Activated T-cell treated with anti-CD3 and anti-CD28 coated beads, Interleukin-2, amount 50 U/mL, for 1 hour (primary cell): ENCODE measurements around the gene SYNDIG1.

Experiments
- DNase-seq: peaks from one replicate; pipeline ENCODE4 v3.0.0-alpha.2; 2020

The SYNDIG1 gene

DNA sequence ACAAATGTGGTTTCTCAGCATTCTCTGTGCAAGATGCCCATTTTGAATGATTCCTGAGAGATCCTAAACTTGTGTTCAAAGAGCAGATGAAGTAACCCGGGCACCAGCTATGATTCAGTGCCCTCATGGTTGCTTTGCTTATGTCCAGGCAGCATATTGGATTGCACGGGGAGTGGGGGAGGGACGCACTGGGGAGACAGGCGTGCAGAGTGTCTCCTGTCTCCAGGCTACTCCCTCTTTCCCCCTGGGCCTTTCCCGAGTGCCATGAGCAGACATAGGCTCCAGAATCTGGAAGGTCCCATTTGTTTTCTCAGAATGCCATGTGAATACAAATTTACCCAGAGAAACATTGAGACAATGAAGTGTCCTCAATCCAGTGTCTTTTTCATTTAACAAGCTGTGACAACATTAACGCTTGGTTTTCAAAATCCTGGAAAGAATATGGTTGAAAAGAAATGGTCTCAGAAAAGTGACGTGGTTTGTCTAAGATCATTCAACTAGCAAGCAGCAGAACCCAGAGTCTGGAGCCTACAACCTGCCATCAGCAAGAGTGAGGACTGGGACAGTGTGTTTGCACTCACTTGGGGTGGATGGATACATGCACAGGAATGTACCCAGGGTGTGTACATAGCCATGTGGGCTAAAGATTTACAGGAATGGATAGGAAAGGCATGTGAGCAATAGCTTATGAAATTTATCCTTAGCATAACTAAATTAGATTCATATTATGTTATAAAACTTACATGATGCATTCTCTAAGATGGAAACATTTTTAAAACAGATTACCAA is 4.2 kb downstream of the SYNDIG1 start:
- DNase-seq = no peak

DNA sequence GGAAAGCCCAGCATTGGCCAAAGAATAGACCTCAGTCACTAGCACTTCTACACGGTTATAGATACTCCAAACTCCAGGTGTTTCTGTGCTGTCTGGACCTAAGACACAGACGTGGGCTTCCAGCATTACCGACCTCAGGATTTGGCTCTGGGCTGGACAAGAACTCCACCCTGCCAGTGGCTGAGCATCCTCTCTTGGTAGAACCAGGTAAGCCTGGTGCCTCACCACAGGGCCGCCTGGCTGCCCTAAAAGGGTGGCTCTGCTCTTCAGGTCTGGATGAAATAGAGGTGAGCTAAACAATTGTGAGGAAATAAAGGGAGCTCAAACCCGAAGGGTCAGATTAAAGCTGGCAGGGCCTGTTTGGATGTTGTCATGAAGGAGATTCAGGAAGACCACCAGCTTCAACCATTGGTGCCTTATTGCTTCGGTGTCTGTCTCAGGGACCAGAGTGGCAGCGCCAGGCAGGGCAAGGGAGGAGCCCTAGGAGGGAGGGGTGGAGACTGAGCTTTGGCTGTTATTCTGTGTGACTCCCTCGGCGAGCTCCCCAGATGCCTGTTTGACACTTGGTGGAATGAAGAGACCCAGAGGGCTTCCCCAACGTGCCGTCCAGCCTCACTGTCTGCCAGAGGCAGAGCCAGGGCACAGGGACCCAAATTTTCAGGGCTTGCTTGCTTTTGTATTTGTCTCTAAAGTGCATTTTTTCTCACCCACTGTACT is 8.6 kb downstream of the SYNDIG1 start:
- DNase-seq = no peak

DNA sequence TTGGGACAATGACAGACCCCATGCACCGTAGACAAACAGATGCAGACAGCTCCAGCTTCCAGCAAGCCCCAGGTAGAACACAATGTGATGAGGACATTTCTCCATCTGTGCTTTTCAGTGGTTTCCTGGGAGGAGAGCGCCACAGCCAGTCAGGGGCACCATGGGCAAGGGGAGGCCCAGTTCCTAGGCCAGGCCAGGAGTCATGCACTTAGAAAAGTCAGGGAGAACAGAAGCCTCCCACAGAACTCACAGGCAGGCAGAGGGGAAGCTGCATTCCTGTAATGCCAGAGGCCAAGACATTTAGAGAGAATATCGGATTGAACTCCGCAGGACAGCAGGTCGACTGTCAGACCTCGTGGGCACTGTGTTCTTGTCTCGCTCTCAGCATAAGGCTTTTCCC is 9.2 kb downstream of the SYNDIG1 start:
- no peak for DNase-seq

DNA sequence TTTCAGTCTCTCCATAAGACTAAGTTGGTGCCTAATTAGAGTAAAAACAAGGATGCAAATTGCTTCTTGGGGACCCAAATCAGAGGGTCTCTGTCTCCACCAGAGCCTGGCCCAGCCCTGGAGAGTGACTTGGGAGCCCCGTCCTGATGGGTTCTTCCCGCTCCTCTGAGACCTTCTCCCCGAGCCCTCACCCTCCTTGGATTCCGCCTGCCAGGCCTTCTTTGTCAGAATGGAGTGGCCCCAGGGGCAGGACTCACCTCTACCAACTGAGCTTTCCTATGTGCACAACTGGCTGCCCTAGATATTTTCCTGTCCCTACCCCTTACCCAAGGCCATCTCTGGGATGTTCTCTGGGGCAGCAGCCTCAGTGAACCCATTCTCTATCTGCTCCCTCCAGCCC is 9.7 kb downstream of the SYNDIG1 start:
- no peak for DNase-seq

DNA sequence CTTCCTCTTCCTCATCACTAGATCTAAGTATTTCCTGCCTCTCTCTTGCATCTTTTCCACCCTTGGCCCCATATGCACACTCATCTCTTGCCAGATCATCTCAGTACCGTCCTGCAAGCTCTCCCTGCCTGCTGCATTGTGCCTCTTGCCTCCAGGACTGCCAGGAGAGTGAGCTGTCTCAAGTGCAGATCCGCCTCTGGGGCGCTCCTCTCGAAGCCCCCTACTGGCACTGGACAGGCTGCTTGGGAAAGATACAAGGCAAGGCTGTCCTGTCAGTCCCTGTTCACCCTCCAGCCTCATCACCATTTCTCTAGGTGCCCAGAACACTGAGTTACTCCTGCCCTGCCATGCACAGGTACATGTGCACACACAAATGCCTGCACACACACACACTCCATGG is 10.2 kb downstream of the SYNDIG1 start:
- DNase-seq = no peak

DNA sequence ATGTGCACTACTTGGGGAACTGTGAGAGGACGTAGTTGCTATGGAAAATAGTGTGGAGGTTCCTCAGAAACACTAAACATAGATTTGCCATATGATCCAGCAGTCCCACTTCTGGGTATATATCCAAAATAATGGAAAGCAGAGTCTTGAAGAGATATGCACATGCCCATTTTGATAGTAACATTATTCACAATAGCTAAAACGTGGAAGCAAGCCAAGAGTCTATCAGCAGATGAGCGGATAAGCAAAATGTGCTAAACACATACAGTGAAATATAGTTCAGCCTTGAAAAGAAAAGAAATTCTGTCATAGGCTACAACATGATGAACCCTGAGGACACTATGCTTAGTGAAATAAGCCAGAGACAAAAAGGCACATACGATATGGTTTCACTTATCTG is 11.1 kb downstream of the SYNDIG1 start:
- no peak for DNase-seq

DNA sequence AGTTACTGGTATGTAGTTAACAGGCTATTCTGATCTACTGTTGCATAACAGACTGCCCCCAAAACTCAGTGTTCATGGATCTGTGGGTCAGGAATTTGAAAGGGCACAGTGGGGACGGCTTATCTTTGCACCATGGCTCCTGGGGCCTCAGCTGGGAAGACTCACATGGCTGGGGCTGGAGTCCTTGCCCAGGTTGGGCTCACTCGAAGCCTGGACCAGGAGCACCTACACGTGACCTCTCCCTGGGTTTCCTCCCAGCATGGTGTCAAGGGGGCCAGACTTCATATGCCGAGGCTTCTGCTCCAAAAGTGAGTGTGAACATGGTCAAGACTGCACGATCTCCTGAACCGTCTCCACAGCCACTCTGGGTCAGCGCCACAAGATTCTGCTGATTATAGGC is 11.7 kb downstream of the SYNDIG1 start:
- DNase-seq = no peak

DNA sequence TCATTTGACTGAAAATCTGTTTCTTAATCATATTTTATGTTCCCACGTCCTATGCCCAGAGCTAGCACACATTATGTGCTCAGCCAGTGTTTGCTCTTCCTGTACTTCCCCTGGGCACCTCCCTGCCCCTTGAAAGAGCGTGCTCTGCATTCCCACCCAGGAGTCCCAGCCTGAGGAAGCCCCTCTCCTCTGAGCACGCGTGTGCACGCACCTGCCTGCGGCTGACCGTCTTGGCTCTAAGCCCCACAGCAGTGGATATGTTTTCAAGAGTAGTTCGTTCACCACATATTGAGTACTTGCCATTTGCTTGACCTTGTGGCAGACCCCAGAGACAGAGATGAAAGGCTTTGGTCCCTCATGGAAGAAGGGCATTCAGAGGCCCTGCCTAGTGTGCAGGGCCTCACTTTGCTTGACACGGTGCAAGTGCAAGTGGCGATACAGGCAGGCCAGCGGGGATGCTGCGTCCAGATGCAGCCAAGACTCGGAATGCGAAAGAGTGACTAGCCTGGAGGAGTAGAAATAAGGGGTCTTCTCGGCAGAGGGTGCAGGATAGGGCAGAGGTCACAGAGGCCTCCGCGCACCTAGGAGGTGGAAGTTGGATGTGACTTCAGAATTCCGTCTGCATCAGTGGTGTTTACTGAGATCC is 14.1 kb downstream of the SYNDIG1 start:
- DNase-seq = no peak

DNA sequence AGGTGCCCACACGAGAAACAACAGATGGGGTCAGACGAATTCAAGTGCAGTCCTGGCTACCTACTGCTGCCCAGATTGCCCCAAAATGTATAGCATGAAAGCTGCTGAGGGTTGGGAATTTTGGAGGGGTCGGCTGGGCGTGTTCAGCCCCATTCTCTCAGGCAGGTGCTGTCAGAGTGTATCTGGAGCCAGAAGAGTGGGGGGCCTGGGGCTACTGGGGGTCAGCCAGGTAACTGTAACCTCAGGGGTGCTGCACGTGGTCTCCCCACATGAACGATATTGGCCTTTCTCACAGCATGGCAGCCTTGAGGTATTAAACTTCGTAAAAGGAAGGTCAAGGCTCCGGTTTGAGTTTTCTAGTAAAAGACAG is 14.6 kb downstream of the SYNDIG1 start:
- no peak for DNase-seq

DNA sequence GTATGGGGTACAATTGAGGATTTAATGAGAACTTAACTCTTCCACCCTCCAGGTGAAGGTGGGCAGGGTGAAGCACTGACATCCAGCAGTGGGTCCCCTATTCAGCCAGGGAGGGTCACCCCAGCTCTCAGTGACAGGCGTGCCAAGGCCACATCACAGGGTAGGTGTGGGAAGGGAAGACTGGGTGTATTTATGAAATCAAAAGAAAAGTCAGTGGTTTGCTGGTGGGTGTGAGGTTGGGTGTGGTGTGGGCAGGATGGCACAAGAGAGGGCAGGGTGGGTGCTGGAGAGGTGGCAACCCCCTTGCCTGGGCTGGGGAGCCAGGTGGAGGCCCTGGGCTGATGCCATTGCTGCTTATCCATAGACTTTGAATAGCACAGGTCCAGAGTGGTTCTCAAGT is 16.6 kb downstream of the SYNDIG1 start:
- DNase-seq = no peak

DNA sequence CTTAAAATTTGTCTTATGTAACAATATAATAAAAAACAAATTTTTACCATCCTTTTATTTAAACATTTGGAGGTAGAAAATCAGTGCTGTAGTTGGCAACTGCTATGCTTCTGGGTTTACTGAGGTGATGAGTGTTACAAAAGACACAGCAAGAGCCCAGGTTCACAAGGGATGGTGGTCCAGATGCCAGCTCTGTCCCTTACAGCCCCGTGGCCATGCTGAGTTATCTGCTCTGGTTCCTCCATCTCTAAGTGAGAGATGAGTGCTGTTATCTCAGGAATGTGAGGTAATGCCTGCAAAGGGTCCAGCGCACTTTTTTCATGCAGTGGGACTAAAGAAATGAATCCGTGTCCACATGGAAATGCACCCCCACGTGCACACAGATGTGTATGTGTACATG is 17.8 kb downstream of the SYNDIG1 start:
- DNase-seq = no peak

DNA sequence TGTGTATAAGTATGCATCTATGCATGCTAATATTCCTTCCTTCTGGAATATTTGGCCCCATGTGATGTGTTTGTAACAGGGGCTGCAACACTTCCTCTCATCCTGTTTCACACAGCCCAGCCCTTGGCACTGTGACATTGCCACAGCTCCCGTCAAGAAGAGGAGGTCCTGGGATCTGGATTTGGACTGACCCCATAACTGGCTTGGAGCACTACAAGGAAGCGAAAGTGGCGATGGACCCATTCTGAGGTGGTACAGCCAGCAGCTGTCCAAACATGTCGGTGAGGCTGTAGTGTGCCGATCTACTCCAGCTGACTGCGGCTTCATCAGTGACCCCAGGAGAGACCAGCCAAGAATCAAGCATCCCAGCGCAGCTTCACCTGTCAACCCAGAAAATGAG is 18.2 kb downstream of the SYNDIG1 start:
- no peak for DNase-seq

DNA sequence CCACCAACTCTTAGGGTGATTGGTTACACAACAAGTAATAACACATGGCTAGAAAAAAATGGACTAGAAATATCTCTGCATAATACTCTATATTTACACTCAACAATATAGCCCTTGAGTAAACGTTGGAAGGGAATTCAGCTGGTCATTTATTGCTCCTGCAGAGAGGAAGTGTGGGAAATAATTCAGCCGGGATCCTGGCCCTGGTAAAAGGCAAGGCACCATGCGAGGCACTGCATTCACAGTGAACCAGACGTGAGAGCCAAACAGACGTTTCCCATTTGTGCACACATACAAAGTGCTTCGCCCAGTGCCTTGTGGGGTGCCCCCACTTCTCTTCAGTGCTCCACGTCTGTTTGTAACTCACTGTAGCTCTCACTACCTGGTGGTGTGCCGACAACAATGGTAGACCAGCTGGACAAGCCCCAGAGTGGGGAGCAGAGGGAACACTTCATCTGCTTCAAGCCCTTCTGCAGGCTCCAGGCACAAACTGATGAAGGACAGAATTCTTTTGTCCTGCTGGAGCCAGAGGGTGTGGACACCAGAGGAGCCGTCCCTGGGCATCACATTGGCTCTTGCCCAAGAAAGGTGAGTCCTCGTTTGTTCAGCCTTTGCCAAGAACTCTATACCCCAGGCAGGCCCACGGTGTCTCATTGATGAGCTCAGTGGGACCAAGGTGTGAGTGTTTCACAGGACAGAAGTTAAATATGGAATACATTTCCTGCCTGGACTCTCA is 18.8 kb downstream of the SYNDIG1 start:
- no peak for DNase-seq

DNA sequence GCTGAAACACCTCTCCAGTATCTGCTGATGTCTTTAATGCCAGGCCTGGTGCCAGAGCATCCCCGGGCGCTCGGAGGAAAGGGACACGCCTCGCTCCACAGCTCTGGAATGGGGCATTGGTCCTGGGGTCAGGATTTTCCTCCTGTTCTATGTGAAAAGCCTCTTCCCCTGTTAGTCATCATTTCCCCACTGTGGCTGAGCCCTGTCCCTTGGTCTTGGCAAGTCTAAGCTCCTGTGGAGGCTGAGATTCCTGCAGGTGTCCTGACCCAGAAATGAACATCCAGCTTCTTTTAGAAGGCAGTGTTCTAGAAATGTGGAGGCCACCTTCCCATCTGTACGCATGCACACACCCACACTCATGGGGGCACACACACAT is 19.4 kb downstream of the SYNDIG1 start:
- DNase-seq = no peak

DNA sequence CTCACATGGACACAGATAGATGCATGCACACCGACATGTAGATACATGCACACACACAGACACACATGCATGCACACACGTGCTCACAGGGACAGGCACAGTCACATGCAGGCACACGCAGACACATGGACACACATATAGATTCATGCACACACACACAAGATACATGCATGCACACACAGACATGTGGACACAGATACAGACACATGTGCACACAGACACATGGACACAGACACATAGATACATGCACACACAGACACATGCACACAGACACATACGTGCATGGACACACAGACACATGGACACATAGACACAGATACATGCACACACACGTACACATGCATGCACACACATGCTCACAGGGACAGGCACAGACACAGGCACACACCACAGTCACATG is 19.8 kb downstream of the SYNDIG1 start:
- no peak for DNase-seq

DNA sequence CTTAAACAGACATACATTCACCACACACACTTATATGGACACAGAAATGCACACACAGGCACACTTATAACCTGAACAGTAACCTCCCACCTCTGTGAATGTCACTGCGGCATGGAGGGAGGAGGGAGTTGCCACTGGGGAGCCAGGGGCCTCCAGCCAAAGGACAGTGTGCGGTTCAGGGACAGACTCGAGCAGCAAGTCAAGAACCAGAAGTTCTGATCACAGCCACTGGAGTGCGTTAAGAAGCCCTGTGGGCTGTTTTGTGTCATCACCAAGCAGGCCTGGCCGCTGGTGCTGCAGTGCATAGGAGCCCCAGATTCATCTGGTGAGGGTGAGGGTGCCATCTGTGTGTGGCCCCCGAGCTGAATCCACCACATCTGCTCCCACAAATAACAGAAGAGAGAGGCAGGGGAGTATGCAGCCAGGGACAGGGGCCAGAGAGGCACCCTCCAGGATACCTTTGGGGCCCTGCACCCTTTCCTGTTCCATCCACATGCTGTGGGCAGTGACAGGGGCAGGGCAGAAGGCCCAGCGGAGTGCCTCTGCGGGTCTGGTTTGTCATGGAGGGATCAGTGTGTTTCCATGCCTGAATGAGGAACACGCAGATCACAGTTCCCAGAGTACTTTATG is 20.3 kb downstream of the SYNDIG1 start:
- no peak for DNase-seq

DNA sequence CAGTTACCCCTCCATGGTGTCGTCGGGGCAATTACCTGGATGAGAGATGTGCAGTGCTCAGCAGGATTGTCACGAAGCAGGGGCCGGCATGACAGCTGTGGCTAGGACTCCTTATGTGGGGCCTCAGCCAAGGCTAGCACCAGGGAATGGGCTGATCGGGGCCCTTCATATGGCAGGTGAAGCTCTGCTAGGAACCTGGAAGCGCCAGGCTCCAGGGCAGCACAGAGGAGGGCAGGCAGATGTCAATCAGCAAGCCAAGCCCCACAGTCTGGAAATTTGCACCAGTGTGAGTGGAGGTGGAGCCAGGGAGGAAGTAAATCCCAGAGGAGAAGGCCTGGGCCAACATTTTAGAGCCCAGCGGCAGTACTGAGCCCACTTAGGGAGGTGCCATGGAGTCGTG is 21.2 kb downstream of the SYNDIG1 start:
- DNase-seq = no peak

DNA sequence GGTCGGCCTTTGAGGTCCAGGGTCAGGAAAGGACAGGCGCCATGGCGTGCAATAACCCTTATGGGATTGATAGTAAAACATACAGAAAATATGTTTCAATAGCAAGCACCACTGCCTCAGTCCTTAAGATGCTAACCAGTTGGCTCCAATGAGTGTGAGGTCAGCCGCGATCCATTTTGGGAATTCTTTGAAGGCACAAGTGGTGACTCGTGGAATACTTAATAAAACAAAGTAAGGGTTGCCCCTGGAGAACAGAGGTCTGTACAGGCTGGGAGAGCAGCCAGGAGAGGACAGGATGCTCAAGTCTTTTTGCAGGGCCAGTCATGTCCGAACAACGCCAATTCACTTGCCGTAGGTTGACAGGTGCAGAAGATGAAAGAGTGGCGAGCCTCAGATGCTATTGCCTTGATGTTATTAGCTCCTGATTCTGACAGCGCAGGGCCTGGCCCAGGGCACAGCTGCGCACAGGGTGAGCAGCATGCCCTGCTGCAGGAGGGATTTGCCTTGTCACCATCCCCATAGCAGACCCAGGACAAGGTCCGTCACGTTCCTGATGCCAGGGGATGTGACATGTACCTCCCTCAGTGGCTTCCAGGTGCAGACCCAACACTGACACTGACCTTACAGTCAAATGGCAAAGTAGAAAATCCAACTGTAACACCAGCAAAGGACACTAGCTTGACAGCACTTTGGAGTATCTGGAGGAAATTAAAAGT is 21.8 kb downstream of the SYNDIG1 start:
- DNase-seq = no peak

DNA sequence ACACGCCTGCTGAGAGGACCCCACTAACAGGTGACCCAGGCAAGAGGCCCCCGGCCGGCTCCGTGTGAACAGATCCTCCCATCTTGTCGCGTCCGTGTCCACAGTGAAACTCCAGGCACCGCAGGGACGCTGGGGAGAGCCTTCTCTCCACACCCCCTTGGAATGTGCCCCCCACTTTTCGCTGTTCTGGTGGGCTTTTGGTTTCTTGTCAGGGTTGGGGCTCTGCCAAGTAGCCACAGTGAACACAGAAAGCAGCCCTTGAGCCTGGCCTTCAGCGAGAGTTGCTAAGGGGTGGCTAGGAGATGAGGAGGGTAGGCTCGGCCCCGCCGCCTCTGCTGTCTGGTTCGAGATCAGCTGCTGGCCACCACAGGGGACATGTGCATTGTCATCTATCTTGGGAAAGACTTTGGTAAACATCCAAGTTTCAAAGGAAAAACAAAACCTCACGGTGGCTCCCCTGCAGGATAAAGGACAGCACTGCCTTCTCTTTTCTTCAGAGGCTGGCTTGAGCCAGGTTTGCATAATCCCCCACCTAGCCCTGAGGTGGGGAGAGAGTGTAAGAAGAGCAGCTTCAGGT is 22.7 kb downstream of the SYNDIG1 start:
- DNase-seq = no peak

DNA sequence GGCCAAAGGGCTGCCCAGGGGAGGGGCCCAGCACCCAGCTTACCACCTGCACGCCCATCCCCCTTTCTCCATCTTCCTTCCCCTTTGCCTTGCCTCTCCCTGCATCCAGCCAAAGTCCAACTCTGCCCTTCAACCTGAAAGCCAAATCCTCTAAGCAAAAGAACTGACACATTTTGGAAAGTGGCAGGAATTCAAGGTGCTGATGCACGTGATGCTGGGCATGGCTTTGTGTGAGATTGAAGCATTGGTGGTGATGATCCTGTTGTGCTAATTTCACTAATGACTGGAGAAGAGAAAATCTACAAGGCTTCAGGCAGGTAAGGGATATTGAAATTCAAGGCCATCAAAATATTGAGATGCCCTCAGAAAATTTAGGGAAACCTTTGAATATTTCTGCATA is 23.3 kb downstream of the SYNDIG1 start:
- no peak for DNase-seq

DNA sequence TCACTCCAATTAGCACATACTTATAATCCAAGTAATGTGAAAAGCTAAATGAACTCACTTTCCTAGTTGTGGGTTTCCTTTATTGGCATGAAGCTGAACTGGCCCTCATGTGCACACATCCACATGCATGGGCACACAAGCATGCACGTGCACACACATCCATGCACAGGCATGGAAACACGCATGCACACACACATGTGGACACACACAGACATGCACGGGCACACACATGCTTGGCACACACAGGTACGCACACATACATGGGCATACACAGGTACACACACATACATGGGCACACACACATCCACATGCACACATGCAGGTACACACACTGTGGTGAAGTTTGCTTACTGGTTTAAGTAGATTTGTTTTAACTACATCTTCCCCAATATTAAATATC is 23.8 kb downstream of the SYNDIG1 start:
- DNase-seq = no peak
